HG02678 (cell line): ENCODE results near the gene PPM1E.
"Not testable (repeated sequence)": the region's sequence is repeated elsewhere in the genome, so short reads cannot be mapped to it uniquely, and the experiment has no call there.

Source experiments
- ATAC-seq: cut with Tn5 transposase; IDR thresholded peaks from one replicate; pipeline ENCODE4 v1.9.1; 2021; ENCODE audit warnings: mild to moderate bottlenecking, moderate library complexity; ENCODE audit not compliant: unreplicated experiment

Gene PPM1E

GRCh38 chr17:58837699-58838098, 82.0 kb downstream of the PPM1E start:
- no peak for ATAC-seq

DNA sequence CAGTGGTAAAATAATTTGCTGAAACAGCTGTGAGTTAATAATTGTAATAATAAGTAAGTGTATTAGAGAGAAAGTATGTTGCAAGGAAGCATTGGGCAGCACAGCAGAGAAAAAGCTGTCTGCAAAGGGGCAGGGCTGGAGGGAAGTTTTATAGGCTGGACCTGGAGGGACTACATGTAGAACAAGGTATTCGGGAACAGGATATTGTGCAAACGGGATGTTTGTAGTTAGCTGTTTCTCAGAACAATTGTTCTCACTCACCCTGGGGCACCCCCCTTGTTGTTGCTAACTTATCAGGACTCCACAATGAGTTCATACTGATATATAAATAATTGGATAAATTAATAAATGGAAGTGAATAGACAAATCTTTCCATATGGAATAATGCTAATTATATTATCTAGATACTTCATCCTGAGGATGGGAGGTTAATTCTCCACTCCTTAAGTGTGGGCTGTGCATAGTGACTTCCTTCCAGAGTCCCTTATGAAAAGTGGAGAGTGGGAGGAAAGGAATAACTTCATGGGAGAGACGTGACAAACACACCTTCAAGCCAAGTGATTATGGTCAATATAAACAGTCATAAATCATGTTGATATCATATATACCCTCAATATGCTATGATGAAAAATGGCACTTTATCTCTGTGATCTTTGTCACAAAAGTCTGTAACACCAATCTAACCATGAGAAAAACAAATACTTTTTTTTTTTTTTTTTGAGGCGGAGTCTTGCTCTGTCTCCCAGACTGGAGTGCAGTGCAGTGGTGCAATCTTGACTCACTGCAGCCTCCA, 85.4 kb downstream of the PPM1E start:
- ATAC-seq: no peak

DNA sequence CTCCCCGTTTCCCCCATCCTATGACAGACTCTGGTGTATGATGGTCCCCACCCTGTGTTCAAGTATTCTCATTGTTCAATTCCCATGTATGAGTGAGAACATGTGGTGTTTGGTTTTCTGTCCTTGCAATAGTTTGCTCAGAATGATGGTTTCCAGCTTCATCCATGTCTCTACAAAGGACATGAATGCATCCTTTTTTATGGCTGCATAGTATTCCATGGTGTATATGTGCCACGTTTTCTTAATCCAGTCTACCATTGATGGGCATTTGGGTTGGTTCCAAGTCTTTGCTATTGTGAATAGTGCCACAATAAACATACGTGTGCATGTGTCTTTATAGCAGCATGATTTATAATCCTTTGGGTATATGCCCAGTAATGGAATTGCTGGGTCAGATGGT, 90.8 kb downstream of the PPM1E start:
- not testable (repeated sequence) for ATAC-seq

DNA sequence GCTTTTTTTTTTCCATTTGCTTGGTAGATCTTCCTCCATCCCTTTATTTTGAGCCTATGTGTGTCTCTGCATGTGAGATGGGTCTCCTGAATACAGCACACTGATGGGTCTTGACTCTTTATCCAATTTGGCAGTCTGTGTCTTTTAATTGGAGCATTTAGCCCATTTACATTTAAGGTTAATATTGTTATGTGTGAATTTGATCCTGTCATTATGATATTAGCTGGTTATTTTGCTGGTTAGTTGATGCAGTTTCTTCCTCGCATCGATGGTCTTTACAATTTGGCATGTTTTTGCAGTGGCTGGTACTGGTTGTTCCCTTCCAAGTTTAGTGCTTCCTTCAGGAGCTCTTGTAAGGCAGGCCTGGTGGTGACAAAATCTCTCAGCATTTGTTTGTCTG, 94.5 kb downstream of the PPM1E start:
- ATAC-seq: not testable (repeated sequence)

DNA sequence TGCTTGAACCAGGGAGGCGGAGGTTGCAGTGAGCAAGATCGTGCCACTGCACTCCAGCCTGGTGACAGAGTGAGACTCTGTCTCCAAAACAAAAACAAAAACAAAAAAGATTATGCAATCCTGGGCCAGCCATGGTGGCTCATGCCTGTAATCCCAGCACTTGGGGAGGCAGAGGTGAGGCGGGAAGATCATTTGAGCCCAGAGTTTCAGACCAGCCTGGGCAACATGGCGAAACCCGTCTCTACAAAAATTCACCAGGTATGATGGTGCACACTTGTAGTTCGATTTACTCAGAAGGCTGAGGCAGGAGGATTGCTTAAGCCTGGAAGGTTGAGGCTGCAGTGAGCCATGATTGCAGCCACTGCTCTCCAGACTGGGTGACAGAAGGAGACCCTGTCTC, 109.6 kb downstream of the PPM1E start:
- no peak for ATAC-seq

DNA sequence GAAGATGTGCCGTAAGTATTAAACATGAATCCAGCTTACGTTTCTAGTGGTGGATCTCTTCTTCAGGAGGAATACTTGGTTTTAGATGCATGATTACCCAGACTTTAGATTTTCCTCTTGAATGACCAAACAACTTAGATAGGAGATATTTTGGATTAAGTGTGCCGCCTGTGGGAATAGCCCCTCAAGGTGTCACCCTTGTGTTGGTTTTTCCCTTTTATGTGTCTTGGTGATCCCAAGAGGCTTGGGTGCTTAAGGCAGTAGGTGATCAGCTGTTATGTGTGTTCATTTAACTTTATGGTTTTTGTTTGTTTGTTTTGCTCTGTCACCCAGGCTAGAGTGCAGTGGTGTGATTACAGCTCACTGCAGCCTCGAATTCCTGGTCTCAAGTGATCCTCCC, 115.1 kb downstream of the PPM1E start:
- ATAC-seq: no peak

- ATAC-seq: no peak
Observed at GRCh38 chr17:58873926-58874325, 118.3 kb downstream of the PPM1E start.

DNA sequence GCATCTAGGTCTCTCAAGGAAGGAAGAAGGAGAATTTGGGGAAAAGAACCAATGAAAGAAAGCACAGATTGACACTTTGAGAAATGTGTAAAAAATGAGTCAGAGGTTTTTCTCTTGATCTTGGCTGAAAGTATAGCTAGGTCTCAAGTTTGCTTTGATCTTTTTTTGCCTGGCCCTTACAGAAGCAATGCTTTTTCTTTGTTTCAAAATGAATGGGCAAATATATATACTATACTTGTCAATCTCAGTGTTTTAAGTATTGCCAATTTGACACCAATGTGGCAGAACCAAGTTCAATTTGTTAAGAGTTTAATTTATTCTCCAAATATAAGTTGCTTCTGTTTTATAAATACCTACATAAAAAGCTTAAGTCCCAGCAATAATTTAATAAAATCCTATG, 119.6 kb downstream of the PPM1E start:
- ATAC-seq: no peak

GRCh38 chr17:58884161-58884560, 128.5 kb downstream of the PPM1E start:
- ATAC-seq: no peak

DNA sequence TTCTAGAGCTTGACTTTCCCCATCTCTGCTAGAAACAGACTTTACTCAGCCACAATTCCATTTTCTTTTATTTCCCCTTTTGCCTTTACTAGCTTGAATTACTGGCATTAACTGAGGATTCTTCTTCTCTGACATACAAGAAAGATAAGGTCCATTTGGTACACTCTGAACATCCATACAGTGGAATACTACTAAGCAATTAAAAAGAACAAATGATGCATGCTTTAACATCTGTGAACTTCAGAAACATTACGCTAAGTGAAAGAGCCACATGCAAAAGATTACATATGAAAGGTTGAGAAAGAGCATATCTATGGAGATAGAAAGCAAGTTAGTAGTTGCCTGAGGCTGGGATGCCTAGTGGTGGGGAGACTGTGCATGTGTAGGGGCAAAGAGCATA, 130.9 kb downstream of the PPM1E start:
- no peak for ATAC-seq

DNA sequence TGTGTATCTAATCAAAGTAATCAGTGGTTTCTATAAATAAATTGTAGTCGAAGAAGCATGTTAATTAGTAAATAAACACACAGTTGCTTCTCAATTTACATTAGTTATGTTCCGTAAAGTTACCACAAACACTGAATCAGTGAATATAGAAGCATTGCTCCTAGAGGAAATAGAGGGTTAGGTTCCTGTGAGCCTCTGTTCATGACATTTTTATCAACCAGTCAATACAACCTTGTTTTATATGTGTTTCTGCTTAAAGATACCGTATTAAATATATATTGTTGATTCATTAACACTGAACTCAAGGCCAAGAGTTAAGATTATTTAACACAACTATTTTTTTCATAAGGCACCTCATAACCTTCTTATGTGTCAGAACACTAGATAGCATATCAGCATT, 134.3 kb downstream of the PPM1E start:
- no peak for ATAC-seq

DNA sequence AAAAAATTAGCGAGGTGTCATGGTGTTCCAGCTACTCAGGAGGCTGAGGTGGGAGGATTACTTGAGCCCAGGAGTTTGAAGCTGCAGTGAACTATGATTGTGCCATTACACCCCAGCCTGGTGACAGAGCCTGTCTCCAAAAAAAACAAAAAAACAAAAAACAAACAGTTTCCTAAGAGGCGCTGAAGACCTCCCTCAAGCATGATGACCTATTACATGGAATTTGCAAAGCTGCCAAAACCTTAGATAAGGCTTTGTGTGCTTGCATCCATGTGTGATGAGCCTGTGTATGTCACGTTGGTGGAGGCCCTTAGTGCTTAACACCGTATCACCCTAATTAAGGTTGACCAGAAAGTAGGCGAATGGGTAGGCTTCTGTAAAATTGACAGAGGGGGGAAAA, 143.5 kb downstream of the PPM1E start:
- ATAC-seq: no peak

- no peak for ATAC-seq
Observed at GRCh38 chr17:58902322-58902721, 146.7 kb downstream of the PPM1E start.

DNA sequence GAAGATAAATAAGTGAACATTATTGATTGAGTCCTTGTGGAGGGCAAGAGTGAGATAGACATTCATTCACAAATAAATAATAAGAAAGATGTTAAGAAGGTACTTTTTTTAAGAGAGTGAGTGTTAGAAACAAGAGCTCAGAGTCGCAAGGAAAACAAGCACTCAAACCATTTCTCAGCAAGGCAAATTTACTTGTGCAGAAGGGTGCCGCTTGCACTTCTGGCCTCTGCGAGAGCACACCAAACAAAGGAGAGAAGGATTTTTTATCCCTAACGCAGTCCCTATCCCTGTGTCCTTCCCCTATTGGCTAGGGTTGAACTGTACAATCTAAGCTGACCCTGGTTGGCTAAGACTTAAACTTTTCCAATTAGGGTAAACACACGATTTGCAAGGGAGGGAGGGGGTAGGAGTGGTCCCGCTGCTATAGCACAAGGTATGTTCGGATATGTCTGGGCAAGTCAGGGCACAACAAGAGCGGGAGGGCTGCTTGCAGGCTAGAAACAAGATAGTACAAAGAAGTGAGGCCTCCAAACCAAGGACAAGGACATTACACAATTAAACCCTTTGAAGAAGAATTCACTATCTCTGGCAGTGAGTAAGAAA, 156.2 kb downstream of the PPM1E start:
- no peak for ATAC-seq

DNA sequence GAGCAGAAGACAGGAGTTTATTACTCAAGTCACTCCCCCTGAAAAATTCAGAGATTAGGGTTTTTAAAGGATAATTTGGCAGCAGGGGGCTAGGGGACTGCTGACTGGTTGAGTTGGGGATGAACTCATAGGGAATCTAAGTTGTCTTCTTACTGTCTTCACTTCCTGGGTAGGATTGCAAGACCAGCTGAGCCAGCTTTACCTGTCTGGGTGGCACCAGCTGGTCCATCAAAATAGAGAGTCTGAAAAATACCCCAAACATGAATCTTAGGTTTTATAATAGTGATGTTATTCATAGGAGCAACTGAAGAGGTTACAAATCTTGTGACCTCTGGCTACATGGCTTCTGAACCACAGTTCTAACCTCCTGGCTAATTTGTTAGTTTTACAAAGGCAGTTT, 157.9 kb downstream of the PPM1E start:
- ATAC-seq: no peak

DNA sequence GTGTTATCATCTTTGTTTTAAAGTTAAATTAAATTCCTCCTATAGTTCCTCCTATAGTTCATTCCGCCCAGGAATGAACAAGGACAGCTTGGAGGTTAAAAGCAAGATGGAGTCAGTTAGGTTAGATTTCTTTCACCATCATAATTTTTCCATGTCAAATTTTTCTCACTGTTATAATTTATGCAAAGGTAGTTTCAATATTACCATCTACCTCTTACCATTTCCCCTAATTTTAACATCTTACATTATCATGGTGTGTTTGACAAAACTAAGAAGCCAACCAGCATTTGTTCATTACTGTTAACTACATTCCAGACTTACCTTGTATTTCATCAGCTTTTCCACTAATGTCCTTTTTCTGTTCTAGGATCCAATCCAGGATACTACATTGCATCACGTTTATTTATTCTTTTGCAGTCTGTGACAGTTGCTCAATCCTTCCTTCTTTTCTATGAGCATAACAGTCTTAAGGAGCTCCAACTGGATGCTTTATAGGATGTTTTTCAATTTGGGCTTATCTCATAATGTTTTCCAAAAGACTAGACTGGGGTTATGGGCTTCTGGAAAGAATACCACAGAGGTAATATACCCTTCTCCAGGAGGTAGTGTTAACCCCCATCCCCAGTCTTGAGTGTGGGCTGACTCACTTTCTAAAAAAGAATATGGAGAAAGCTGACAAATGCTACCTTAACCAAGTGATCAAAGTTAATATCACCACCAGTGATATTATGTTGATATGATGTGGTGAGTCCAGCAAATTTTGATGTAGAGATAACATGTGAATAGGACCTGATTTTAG, 158.5 kb downstream of the PPM1E start:
- no peak for ATAC-seq

DNA sequence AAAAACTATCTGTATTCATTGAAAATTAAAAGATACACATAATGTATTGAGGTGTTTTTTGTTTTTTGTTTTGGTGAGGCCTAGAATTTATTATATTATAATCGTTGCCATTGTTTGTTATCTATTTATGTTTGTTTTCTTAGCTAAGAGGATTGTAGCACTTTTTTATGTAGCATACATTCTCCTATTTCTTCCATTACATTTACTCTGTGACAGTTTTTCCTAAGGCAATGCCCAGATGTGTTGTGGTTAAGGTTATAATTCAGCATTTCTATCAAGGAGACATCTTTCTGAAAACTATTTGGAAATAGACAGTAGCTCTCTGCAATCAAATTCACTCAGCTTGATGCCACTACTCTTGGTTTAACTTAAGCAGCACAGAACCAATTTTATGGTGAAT, 161.6 kb downstream of the PPM1E start:
- ATAC-seq: no peak

GRCh38 chr17:58918072-58918471, 162.4 kb downstream of the PPM1E start:
- no peak for ATAC-seq

DNA sequence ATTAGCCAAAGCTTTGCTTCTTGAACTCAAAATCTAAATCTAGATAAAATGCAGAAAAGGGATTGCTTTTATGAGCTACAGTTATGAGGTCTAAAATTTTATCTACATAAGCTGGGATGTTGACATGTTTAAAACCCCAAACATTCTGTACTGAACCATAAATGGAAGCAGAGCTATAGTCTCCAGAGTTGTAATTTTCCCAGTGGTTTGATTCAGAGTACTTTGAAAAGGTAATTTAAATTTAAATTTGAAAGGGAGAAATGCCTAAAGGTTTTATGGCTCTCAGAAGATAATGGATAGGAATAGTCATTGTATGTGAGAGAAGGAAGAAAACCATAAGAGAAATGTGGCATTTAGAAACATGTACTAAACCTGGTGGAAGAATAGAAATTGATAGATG, 163.2 kb downstream of the PPM1E start:
- ATAC-seq: no peak

DNA sequence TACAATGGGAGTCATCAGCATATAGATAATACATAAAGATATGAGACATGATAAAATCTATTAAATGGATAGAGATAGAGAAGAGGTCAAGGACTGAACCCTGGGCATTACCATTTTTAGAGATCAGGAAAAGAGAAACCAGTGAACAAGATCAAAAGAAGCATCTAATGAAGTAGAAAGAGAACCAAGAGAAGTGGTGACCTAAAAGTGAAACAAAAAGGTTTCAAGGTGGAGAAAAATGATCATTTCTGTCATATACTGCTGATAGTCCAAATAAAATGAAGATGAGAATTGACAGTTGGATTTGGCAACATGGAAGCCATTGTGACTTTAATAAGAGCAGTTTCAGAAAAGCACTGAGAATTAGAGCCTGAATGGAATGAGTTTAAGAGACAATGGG, 165.1 kb downstream of the PPM1E start:
- ATAC-seq: no peak

DNA sequence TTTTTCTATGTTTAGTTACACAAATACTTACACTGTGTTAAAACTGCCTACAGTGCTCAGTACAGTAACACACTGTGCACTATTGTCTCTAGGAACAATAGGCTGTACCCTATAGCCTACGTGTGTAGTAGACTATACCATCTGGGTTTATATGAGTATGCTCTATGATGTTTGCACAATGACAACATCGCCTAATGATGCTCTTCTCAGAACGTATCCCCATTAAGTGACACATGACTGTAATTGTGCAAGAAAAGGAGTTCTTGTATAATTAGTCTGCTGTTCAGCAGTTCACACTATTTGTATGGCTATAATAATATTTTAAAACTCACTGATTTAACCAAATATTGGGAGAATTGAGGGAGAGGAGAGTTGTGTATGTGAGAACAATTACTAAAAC, 177.3 kb downstream of the PPM1E start:
- no peak for ATAC-seq

DNA sequence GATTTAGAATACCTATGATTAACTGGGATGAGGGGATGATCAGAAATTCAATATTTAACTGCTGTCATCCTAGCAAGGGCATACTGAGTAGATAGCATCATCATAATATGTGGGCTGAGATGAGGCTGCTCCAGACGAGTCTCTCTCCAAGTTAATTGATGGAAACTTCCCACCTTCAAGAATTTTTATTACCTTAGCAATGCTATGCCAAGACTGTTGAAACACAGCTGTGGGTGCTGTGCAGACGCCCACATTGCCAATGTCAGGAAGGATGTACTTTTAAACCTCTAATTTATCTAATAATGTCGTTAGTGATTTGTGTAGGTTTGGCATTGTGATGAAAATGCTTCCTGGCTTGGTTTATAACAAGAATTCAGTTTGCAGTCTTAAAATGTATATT, 180.6 kb downstream of the PPM1E start:
- ATAC-seq: no peak
